ES-I3 (cell line): Measurements from ENCODE around the gene MAP4K2.

Source experiments
- H3K36me3 ChIP-seq: 2 replicates; pipeline ENCODE4 v1.6.1; 2013; ENCODE audit warnings: mild to moderate bottlenecking, low read length, control low read depth, moderate library complexity; ENCODE audit not compliant: insufficient read depth
- H3K4me1 ChIP-seq: 2 replicates; pipeline ENCODE4 v1.6.1; 2013; ENCODE audit warnings: mild to moderate bottlenecking, control low read depth, low read length; ENCODE audit not compliant: insufficient read depth
- H3K9ac ChIP-seq: 2 replicates; pipeline ENCODE4 v1.6.1; 2013; ENCODE audit warnings: low read depth, mild to moderate bottlenecking, low read length, moderate library complexity
- H3K9me3 ChIP-seq: 2 replicates; pipeline ENCODE4 v1.6.1; 2013; ENCODE audit warnings: mild to moderate bottlenecking, low read length, moderate library complexity; ENCODE audit not compliant: control insufficient read depth, insufficient read depth

The MAP4K2 gene

GRCh38 chr11:64745521-64746328 lies 57.3 kb downstream of the MAP4K2 start:
- Histone ChIP-seq H3K4me1 (peaks cover 5% of the 10 kb centered on the region; the same call in 1 of the 2 replicates), H3K9me3 (no peaks in the 10 kb centered on the region), H3K9ac (peak overlapping the region; percentile 87; the same call in 1 of the 2 replicates), H3K36me3 (no peaks in the 10 kb centered on the region)

DNA sequence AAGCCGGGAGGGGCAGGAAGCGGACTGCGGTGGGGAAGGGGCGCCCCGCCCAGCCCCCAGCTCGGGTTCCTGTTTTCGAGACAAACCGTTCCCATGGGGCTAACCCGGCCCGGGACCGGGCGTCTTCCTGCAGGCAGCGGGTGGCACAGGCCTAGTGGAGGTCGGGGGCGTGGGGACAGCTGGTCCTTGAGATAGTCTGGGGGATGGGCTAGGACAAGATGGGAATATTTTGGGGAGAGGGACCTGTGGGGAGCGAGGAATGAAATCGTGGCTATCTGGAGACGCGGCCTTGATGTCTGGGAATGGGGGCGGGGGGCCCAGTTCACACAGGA lies 57.9 kb downstream of the MAP4K2 start:
- Histone ChIP-seq H3K9me3 (no peaks in the 10 kb centered on the region), H3K4me1 (peaks cover 5% of the 10 kb centered on the region; the same call in 1 of the 2 replicates), H3K9ac (peak overlapping the region; percentile 87; the same call in 1 of the 2 replicates), H3K36me3 (no peaks in the 10 kb centered on the region)

GRCh38 chr11:64744544-64745188 lies 58.3 kb downstream of the MAP4K2 start:
- H3K4me1 ChIP-seq: peaks cover 7% of the 10 kb centered on the region; the same call in 1 of the 2 replicates
- no peaks in the 10 kb centered on the region for H3K9me3 ChIP-seq
- H3K9ac ChIP-seq: peak overlapping the region; percentile 87; the same call in 1 of the 2 replicates
- H3K36me3 ChIP-seq: no peaks in the 10 kb centered on the region

DNA sequence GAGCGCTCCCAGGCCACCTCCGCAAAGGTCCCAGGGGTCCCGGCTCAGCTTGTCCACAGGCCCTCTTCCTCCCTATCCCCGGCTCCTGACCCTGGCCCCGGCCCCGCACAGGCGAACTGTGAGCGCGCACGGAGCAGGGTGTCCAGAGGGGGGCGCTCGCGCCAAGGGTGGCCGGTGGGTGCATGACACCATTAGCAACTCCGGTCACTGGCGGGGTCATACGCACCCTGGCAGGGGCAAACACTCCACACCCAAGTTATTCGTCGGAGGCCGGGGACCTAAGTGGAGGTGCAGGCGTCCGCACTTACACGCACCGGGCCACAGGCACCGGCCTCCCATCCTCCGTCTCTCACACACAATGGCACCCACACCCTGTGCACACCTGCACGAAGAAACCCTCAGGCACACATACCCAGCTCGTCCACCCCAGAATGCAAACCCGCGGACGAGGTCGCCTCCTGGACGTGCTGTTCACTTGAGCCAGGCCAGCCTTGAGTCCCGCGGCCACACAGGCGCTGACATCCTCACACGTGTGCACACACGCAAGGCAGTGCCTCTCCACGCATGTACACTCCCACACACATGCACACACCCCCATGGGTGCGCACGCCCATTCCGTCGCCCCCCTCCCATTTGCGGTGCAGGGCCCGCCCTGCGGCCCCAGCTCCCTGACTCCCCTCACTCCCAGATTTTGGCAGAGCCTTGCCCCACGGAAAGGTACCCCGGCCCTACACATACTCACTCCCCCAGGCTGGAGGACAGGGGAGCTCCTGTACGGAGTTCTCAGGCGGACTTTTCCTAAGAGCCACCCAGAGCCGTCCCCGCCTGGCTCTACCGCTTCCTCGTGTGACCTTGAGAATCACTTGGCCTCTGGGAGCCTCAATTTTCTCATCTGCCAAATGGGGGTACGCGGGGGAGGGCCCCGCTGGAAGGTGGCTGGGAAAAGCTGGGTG lies 59.1 kb downstream of the MAP4K2 start, which contains the start of gene RASGRP2:
Gene RASGRP2 (minus strand): TSS at position 552 of the 953 bp plus-strand sequence. CDS start 1,276 bp downstream, outside the sequence.
- Histone ChIP-seq H3K9me3 (no peaks in the 10 kb centered on the region), H3K4me1 (peaks cover 12% of the 10 kb centered on the region; the same call in 1 of the 2 replicates), H3K36me3 (no peaks in the 10 kb centered on the region), H3K9ac (peak within 1 kb of the TSS; percentile 87)

- H3K9me3 ChIP-seq: no peaks in the 10 kb centered on the region
- peaks cover 12% of the 10 kb centered on the region; the same call in 1 of the 2 replicates for H3K4me1 ChIP-seq
- no peaks in the 10 kb centered on the region for H3K36me3 ChIP-seq
- peak overlapping the region; percentile 63 for H3K9ac ChIP-seq
Observed at GRCh38 chr11:64742889-64743590, 60.0 kb downstream of the MAP4K2 start.

- Histone ChIP-seq H3K4me1 (peaks cover 12% of the 10 kb centered on the region; the same call in 1 of the 2 replicates), H3K9ac (peak overlapping the region; percentile 63), H3K9me3 (no peaks in the 10 kb centered on the region), H3K36me3 (no peaks in the 10 kb centered on the region)
Observed at GRCh38 chr11:64742087-64742888, 60.7 kb downstream of the MAP4K2 start.

GRCh38 chr11:64741375-64742086 lies 61.5 kb downstream of the MAP4K2 start:
- Histone ChIP-seq H3K9me3 (no peaks in the 10 kb centered on the region), H3K36me3 (no peaks in the 10 kb centered on the region), H3K4me1 (peaks cover 12% of the 10 kb centered on the region; the same call in 1 of the 2 replicates), H3K9ac (peak overlapping the region; percentile 63; the same call in 1 of the 2 replicates)

DNA sequence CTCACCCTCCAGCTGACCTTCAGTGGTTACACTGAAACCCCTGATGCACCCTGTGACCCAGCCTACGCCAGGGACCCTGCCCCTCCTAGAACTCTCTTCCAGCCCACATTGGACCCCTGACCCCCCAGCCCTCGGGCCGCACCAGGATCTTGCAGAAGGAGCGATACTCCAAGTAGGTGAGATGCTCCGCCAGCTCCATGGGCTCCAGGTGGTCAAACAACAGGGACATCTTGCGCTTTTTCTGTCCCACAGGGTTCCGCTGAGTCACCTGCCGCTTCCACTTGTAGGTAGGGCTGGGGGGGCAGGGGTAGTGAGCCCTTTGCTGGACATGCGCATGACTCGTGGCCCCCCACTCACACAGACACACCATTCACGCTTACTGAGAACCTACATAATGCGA lies 63.1 kb downstream of the MAP4K2 start:
- no peak overlapping the region for H3K9ac ChIP-seq
- peaks cover 12% of the 10 kb centered on the region; the same call in 1 of the 2 replicates for H3K4me1 ChIP-seq
- no peaks in the 10 kb centered on the region for H3K36me3 ChIP-seq
- H3K9me3 ChIP-seq: no peaks in the 10 kb centered on the region

GRCh38 chr11:64736654-64737053 lies 66.4 kb downstream of the MAP4K2 start:
- Histone ChIP-seq H3K36me3 (no peaks in the 10 kb centered on the region; the same call in 1 of the 2 replicates), H3K9me3 (no peaks in the 10 kb centered on the region)

GRCh38 chr11:64735725-64736259 lies 67.2 kb downstream of the MAP4K2 start:
- Histone ChIP-seq H3K9ac (no peak overlapping the region), H3K4me1 (peaks cover 8% of the 10 kb centered on the region; the same call in 1 of the 2 replicates), H3K36me3 (no peaks in the 10 kb centered on the region; the same call in 1 of the 2 replicates), H3K9me3 (no peaks in the 10 kb centered on the region)

More at GRCh38 chr11:64736654-64737053, 66.4 kb downstream of the MAP4K2 start:
- Histone ChIP-seq H3K9ac (no peak overlapping the region), H3K4me1 (peaks cover 12% of the 10 kb centered on the region; the same call in 1 of the 2 replicates)
